GM13977 (cell line): ENCODE results near the gene PNMA8A.

ENCODE experiments used
- DNase-seq: peaks from one replicate; pipeline ENCODE4 v3.0.0; 2012; ENCODE audit warnings: low spot score
- CTCF ChIP-seq: IDR thresholded peaks from 2 replicates; pipeline ENCODE4 v1.5.1; 2012; ENCODE audit warnings: mild to moderate bottlenecking, control low read depth; ENCODE audit not compliant: insufficient read depth; ENCODE audit errors: extremely low read depth, missing control alignments
- in situ Hi-C: fragments of 300-500 bp; cut with MboI; formaldehyde crosslinking; loops from one replicate; pipeline ENCODE4 v1.12.0; 2022; ENCODE audit warnings: low sequenced_read_pairs, low pct_unique_long_range_greater_than_20kb, mixed read lengths, inconsistent platforms; ENCODE audit not compliant: unreplicated experiment

PNMA8A gene

GRCh38 chr19:46451352-46451751, 20.0 kb downstream of the PNMA8A start:
- in situ Hi-C loops = no loop called here
- no peak for TF ChIP-seq CTCF
- DNase-seq = no peak

- in situ Hi-C loops = no loop called here
- no peak for DNase-seq
- TF ChIP-seq CTCF = no peak
Measured at GRCh38 chr19:46450737-46451136, 20.6 kb downstream of the PNMA8A start.

- in situ Hi-C loops = no loop called here
Measured at GRCh38 chr19:46449228-46449627, 22.1 kb downstream of the PNMA8A start.

GRCh38 chr19:46448601-46449000, 22.8 kb downstream of the PNMA8A start:
- DNase-seq = no peak
- in situ Hi-C loops = no loop called here
- no peak for TF ChIP-seq CTCF

More at GRCh38 chr19:46449228-46449627, 22.1 kb downstream of the PNMA8A start:
- TF ChIP-seq CTCF = no peak
- DNase-seq = no peak

GRCh38 chr19:46447824-46448223, 23.5 kb downstream of the PNMA8A start:
- in situ Hi-C loops = no loop called here
- no peak for TF ChIP-seq CTCF

GRCh38 chr19:46447006-46447405, 24.4 kb downstream of the PNMA8A start:
- no peak for DNase-seq
- in situ Hi-C loops = no loop called here
- TF ChIP-seq CTCF = no peak

More at GRCh38 chr19:46447824-46448223, 23.5 kb downstream of the PNMA8A start:
- no peak for DNase-seq

GRCh38 chr19:46446021-46446420, 25.3 kb downstream of the PNMA8A start:
- TF ChIP-seq CTCF = no peak
- in situ Hi-C loops = no loop called here
- no peak for DNase-seq
